ENCODE results near the gene ZIC1. TPM values are rescaled to one million over a fixed set of nuclear protein-coding genes. Genes with fewer than 3 reads are reported as not detected.

The ZIC1 gene
- total and polyA plus RNA-seq, 2 of the 13 experiments (the other 11 are each of a cell fraction or from before 2014, with no cell fraction given), result not detected

DNA sequence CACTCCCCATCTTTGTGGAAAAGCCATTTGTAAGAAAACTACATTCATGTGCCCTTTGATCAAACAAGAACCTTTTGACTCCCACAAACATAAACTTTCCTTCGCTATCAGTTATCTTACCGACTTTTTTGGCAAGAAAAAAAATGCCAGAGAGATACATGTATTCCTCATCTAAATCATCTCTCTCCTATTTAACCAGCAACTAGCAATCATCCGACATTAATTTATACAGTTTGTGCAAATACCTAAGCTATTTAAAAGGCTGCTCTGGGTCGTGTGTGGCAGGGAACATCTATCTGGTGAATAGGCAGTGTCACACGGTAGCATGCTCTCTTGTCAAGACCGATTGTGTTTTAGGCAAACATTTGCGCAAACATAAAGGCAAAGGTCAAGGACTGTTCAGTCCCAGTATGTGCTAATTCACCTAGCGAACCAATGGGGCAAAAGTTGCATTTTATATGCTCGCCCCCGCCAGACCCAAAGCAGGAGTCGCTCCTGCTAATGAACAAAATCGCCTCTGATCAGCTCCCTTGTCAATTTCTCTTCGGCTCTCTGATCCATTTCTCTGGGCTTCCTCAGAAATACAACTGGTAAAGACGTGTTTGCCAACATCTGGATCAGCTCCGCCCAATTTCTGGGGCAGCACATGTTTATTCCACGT lies 40.5 kb upstream of the ZIC1 start (continued):
- TF ChIP-seq ZNF383 (CRISPR knock-in tag; IDR thresholded peaks at IDR 0.05; ENCODE audit: borderline replicate concordance), result no peak
- TF ChIP-seq HDAC1 (CRISPR knock-in tag; IDR thresholded peaks at IDR 0.05), result peak; percentile 42; the same call in 1 of the 2 replicates
- TF ChIP-seq ZNF7 (CRISPR knock-in tag; IDR thresholded peaks at IDR 0.05), result 0 out of 2 replicates have a peak, but pooled peaks have one; percentile 14
- TF ChIP-seq SAP130 (CRISPR knock-in tag; IDR thresholded peaks at IDR 0.05; ENCODE audit: low read depth), result peak; percentile 53
- peak; percentile 37; the same call in 1 of the 2 replicates for TF ChIP-seq ZMYM3 (CRISPR knock-in tag; IDR thresholded peaks at IDR 0.05)
- TF ChIP-seq EHMT2 (IDR thresholded peaks at IDR 0.05; ENCODE audit: borderline replicate concordance, low read depth, low read length), result peak; percentile 52; the same call in 1 of the 2 replicates
- peak; percentile 75; the same call in 1 of the 2 replicates for TF ChIP-seq ZNF331 (CRISPR knock-in tag; IDR thresholded peaks at IDR 0.05)
- no peak for TF ChIP-seq PCBP1 (IDR thresholded peaks at IDR 0.05; ENCODE audit: borderline replicate concordance, low read depth, low read length)
- TF ChIP-seq, protein P1, sequence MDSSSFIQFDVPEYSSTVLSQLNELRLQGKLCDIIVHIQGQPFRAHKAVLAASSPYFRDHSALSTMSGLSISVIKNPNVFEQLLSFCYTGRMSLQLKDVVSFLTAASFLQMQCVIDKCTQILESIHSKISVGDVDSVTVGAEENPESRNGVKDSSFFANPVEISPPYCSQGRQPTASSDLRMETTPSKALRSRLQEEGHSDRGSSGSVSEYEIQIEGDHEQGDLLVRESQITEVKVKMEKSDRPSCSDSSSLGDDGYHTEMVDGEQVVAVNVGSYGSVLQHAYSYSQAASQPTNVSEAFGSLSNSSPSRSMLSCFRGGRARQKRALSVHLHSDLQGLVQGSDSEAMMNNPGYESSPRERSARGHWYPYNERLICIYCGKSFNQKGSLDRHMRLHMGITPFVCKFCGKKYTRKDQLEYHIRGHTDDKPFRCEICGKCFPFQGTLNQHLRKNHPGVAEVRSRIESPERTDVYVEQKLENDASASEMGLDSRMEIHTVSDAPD (CRISPR knock-in tag; IDR thresholded peaks at IDR 0.05), result peak; percentile 97
- TF ChIP-seq EP300 (IDR thresholded peaks at IDR 0.05; ENCODE audit: low read depth in 2 of 2, low read length in 2 of 2), result peak in 1 of 2 experiments; percentile 65; a peak in 1 of 4 replicates
- TF ChIP-seq EP300 (CRISPR knock-in tag; IDR thresholded peaks at IDR 0.05; ENCODE audit: borderline replicate concordance), result no peak
- peak; percentile 54; the same call in 1 of the 2 replicates for TF ChIP-seq MIER3 (CRISPR knock-in tag; IDR thresholded peaks at IDR 0.05; ENCODE audit: borderline replicate concordance)
- no peak for TF ChIP-seq ZNF839 (CRISPR knock-in tag; IDR thresholded peaks at IDR 0.05; ENCODE audit: borderline replicate concordance)
- TF ChIP-seq IKZF4 (CRISPR knock-in tag; IDR thresholded peaks at IDR 0.05; ENCODE audit: borderline replicate concordance, low read depth, not compliant biosample characterization), result no peak
- TF ChIP-seq NR2F1 (CRISPR knock-in tag; IDR thresholded peaks at IDR 0.05), result peak; percentile 88 to 95
- no peak for TF ChIP-seq KLF12 (CRISPR knock-in tag; IDR thresholded peaks at IDR 0.05; ENCODE audit: borderline replicate concordance)
- TF ChIP-seq PHF5A (CRISPR knock-in tag; IDR thresholded peaks at IDR 0.05; ENCODE audit: low read depth, unreplicated experiment), result no peak
- peak; percentile 58 for TF ChIP-seq BCL6 (CRISPR knock-in tag; IDR thresholded peaks at IDR 0.05)
- TF ChIP-seq, protein P2, sequence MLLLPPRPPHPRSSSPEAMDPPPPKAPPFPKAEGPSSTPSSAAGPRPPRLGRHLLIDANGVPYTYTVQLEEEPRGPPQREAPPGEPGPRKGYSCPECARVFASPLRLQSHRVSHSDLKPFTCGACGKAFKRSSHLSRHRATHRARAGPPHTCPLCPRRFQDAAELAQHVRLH (CRISPR knock-in tag; IDR thresholded peaks at IDR 0.05; ENCODE audit: borderline replicate concordance, low read depth), result no peak
- TF ChIP-seq, protein P3, sequence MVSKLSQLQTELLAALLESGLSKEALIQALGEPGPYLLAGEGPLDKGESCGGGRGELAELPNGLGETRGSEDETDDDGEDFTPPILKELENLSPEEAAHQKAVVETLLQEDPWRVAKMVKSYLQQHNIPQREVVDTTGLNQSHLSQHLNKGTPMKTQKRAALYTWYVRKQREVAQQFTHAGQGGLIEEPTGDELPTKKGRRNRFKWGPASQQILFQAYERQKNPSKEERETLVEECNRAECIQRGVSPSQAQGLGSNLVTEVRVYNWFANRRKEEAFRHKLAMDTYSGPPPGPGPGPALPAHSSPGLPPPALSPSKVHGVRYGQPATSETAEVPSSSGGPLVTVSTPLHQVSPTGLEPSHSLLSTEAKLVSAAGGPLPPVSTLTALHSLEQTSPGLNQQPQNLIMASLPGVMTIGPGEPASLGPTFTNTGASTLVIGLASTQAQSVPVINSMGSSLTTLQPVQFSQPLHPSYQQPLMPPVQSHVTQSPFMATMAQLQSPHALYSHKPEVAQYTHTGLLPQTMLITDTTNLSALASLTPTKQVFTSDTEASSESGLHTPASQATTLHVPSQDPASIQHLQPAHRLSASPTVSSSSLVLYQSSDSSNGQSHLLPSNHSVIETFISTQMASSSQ (IDR thresholded peaks at IDR 0.05; ENCODE audit: low read depth), result 0 out of 2 replicates have a peak, but pooled peaks have one; percentile 14
- TF ChIP-seq, protein P3 (CRISPR knock-in tag; IDR thresholded peaks at IDR 0.05; ENCODE audit: borderline replicate concordance), result peak; percentile 35; the same call in 1 of the 2 replicates
- TF ChIP-seq MBD4 (IDR thresholded peaks at IDR 0.05; ENCODE audit: borderline replicate concordance, low read length), result no peak
- TF ChIP-seq ZMYM4 (CRISPR knock-in tag; IDR thresholded peaks at IDR 0.05), result peak; percentile 86
- peak; percentile 48; the same call in 1 of the 2 replicates for TF ChIP-seq ZNF431 (CRISPR knock-in tag; IDR thresholded peaks at IDR 0.05; ENCODE audit: borderline replicate concordance, low read depth)
- TF ChIP-seq ZNF644 (CRISPR knock-in tag; IDR thresholded peaks at IDR 0.05; ENCODE audit: low read depth), result peak; percentile 67
